Kidney (tissue), 14 donors: ENCODE results near the gene TBCD. TPM values are rescaled to one million over a fixed set of nuclear protein-coding genes. Genes with fewer than 3 reads are reported as not detected.

Source experiments
- DNase-seq, 5 donors: peaks; one replicate each; pipeline ENCODE4 v3.0.0-alpha.2; 2013 to 2020
- FAIRE-seq: peaks from 2 replicates; lab custom pipeline; 2012; peaks lifted over from hg19 to GRCh38; lab: Jason Lieb, UNC
- H3K27ac ChIP-seq, 2 donors: one replicate each; pipeline ENCODE4 v1.7.0; 2013; ENCODE audit warnings: low read depth in 2 of 2, low read length in 2 of 2, inconsistent platforms in 1 of 2
- H3K27me3 ChIP-seq: one replicate; pipeline ENCODE4 v1.7.1; 2013; ENCODE audit warnings: low read length, inconsistent platforms; ENCODE audit not compliant: control insufficient read depth, insufficient read depth
- H3K36me3 ChIP-seq, 3 donors: one replicate each; pipeline versions ENCODE4 v1.7.0 to v1.7.1; 2013; ENCODE audit warnings: low read length in 3 of 3, control low read depth in 1 of 3, inconsistent platforms in 1 of 3; ENCODE audit not compliant: insufficient read depth in 3 of 3, control insufficient read depth in 2 of 3
- H3K4me1 ChIP-seq, 3 donors: one replicate each; pipeline versions ENCODE4 v1.7.0 to v1.7.1; 2013; ENCODE audit warnings: low read length in 3 of 3, inconsistent platforms in 1 of 3, low read depth in 1 of 3; ENCODE audit not compliant: control insufficient read depth in 2 of 3, insufficient read depth in 2 of 3
- H3K4me3 ChIP-seq, 3 donors: one replicate each; pipeline versions ENCODE4 v1.7.0 to v1.8.1; 2013; ENCODE audit warnings: low read length in 3 of 3, control low read depth in 1 of 3, inconsistent platforms in 1 of 3
- H3K9ac ChIP-seq, 3 donors: one replicate each; pipeline versions ENCODE4 v1.7.0 to v1.7.1; 2013; ENCODE audit warnings: low read length in 3 of 3, control low read depth in 1 of 3, inconsistent platforms in 1 of 3
- H3K9me3 ChIP-seq, 3 donors: one replicate each; pipeline versions ENCODE4 v1.7.0 to v1.7.1; 2013; ENCODE audit warnings: low read length in 3 of 3, control low read depth in 1 of 3, inconsistent platforms in 1 of 3; ENCODE audit not compliant: control insufficient read depth in 2 of 3, insufficient read depth in 1 of 3
- CTCF ChIP-seq: IDR thresholded peaks from 3 replicates; pipeline ENCODE4 v1.5.1; 2012; ENCODE audit warnings: mild to moderate bottlenecking, moderate library complexity, borderline replicate concordance; ENCODE audit not compliant: insufficient read depth; ENCODE audit errors: extremely low read depth
- intact Hi-C: fragments of 100-400 bp; cut with DNase I; formaldehyde crosslinking; loops from one replicate; pipeline ENCODE4 v1.11.1; 2022
- polyA plus RNA-seq: library from polyadenylated mRNA; stranded (reverse); fragments of 350-450 nt; fragmentation: Illumina TruSeq; extraction: RNeasy Lipid Tissue Mini Kit (QIAGEN cat#74804); gene quantifications from one replicate; pipeline ENCODE4 v1.2.3, GENCODE V29; 2014; ENCODE audit warnings: low read depth, low replicate concordance; ENCODE audit not compliant: insufficient read depth
- total RNA-seq: library from RNA; stranded (reverse); fragmentation: NEBNext Ultra II Directional; extraction: Animal tissue kit (Norgen Biotek cat#: 25700); gene quantifications from one replicate; pipeline ENCODE4 v1.2.1, GENCODE V29; 2021
- donor health status: control.
- donor health status: control.
- donor health status: control.
- donor health status: control.
- donor health status: control.
- donor health status: DM: yes; HTN: yes; CAD: no.
- donor health status: Normal renal cell carcinoma (clear cell type).

Gene TBCD
- total and polyA plus RNA-seq, 2 donors from 2014 or later: 72.8 to 78.7 TPM

GRCh38 chr17:82862191-82862590, 110.3 kb downstream of the TBCD start:
- intact Hi-C loops: no loop called here

GRCh38 chr17:82862737-82863382, 111.0 kb downstream of the TBCD start:
- Histone ChIP-seq H3K9me3 (no peaks in the 10 kb centered on the region), H3K27ac (no peak overlapping the region), H3K4me3 (no peak overlapping the region), H3K9ac (no peak overlapping the region), H3K36me3 (no peaks in the 10 kb centered on the region), H3K27me3 (no peaks in the 10 kb centered on the region), H3K4me1 (peaks cover 3 to 27% (median 20%) of the 10 kb centered on the region in 3 donors)
- DNase-seq: peak in 3 of 5 donors; percentile 52 to 79 (median 71)
- TF ChIP-seq CTCF: no peak
- no peak for FAIRE-seq
- intact Hi-C loops: no loop called here

More at GRCh38 chr17:82862191-82862590, 110.3 kb downstream of the TBCD start:
- Histone ChIP-seq H3K27ac (no peak overlapping the region), H3K36me3 (no peaks in the 10 kb centered on the region), H3K27me3 (no peaks in the 10 kb centered on the region), H3K9ac (no peak overlapping the region), H3K4me3 (no peak overlapping the region), H3K4me1 (peaks cover 3 to 27% (median 20%) of the 10 kb centered on the region in 3 donors), H3K9me3 (no peaks in the 10 kb centered on the region)
- DNase-seq (no peak), FAIRE-seq (no peak)
- TF ChIP-seq CTCF: no peak

GRCh38 chr17:82863383-82863940, 111.6 kb downstream of the TBCD start:
- Histone ChIP-seq H3K27ac (no peak overlapping the region), H3K27me3 (no peaks in the 10 kb centered on the region), H3K4me1 (peaks cover 3 to 27% (median 19%) of the 10 kb centered on the region in 3 donors), H3K9ac (peak overlapping the region in 1 of 3 donors; percentile 8), H3K4me3 (no peak overlapping the region), H3K36me3 (no peaks in the 10 kb centered on the region), H3K9me3 (no peaks in the 10 kb centered on the region)
- FAIRE-seq (no peak), DNase-seq (peak in 1 of 5 donors; percentile 42)
- intact Hi-C loops: no loop called here
- no peak for TF ChIP-seq CTCF
